K562 (cell line): ENCODE results near the gene TMC2. TPM values are rescaled to one million over a fixed set of nuclear protein-coding genes. Genes with fewer than 3 reads are reported as not detected.

Experiments used
- CEBPG ChIP-seq, 3 experiments: fragments of 200-800 bp in 1 of 3; sonication (Bioruptor generic) in 1 of 3; sonication (generic) in 1 of 3; formaldehyde crosslinking in 1 of 3; IDR thresholded peaks in 2 of 3; conservative IDR thresholded peaks in 1 of 3; 2 replicates each; pipeline versions ENCODE4 v1.6.1 to v1.8.0; 2016 to 2022; ENCODE audit warnings: missing compliant biosample characterization in 2 of 3, missing genetic modification characterization in 2 of 3, mild to moderate bottlenecking in 1 of 3, missing genetic modification reagents in 1 of 3
- FOS ChIP-seq: IDR thresholded peaks from 3 replicates; pipeline ENCODE4 v1.6.1; 2011; ENCODE audit not compliant: insufficient read length; ENCODE audit errors: extremely low read depth
- SUPT5H ChIP-seq: fragments of 450-650 bp; IDR thresholded peaks from 2 replicates; pipeline ENCODE4 v1.6.1; 2016
- THRAP3 ChIP-seq: fragments of 450-650 bp; IDR thresholded peaks from 2 replicates; pipeline ENCODE4 v1.6.1; 2016; ENCODE audit warnings: mild to moderate bottlenecking, inconsistent platforms, borderline replicate concordance
- ZBTB1 ChIP-seq: sonication (generic); formaldehyde crosslinking; IDR thresholded peaks from 2 replicates; pipeline ENCODE4 v1.8.1; 2023; ENCODE audit warnings: missing genetic modification reagents, low read depth, mild to moderate bottlenecking, borderline replicate concordance
- ZNF175 ChIP-seq: fragments of 200-800 bp; sonication (Bioruptor generic); IDR thresholded peaks from 2 replicates; pipeline ENCODE4 v1.6.1; 2016; ENCODE audit warnings: low read depth, mild to moderate bottlenecking, missing genetic modification characterization, missing compliant biosample characterization
- polyA plus RNA-seq, 8 experiments: library from polyadenylated mRNA; depleted of rRNA in 4 of 8; stranded (reverse) in 5 of 8; unstranded in 3 of 8; fragments of >200 nt; fragmentation: Nextera tagmentation in 2 of 8; fragmentation: Illumina TruSeq in 1 of 8; extraction: Ambion mirVana in 2 of 8; extraction: Trizol in 1 of 8; gene quantifications; 2 replicates each; pipeline versions ENCODE4 v1.2.1 to v1.2.3, GENCODE V29; 2011 to 2014; ENCODE audit warnings: inconsistent platforms in 1 of 8, missing spikeins in 1 of 8
- total RNA-seq, 7 experiments: library from RNA; depleted of rRNA in 6 of 7; stranded (reverse); fragments of >200 nt in 6 of 7; fragmentation: Illumina TruSeq in 2 of 7; extraction: Trizol in 2 of 7; gene quantifications; 2 replicates each; pipeline versions ENCODE4 v1.2.1 to v1.2.3, GENCODE V29; 2011 to 2021; ENCODE audit warnings: low replicate concordance in 1 of 7
- TF ChIP-seq, protein P1 (sequence below): fragments of 450-650 bp; IDR thresholded peaks from 2 replicates; pipeline ENCODE4 v1.6.1; 2014; ENCODE audit warnings: low read depth, mild to moderate bottlenecking, moderate library complexity, borderline replicate concordance
- TF ChIP-seq, protein P2 (sequence below): sonication (generic); formaldehyde crosslinking; IDR thresholded peaks from 2 replicates; pipeline ENCODE4 v1.8.0; 2022; ENCODE audit warnings: mild to moderate bottlenecking, missing genetic modification reagents
- TF ChIP-seq, protein P3 (sequence below): fragments of 450-650 bp; IDR thresholded peaks from 2 replicates; pipeline ENCODE4 v1.6.1; 2018; ENCODE audit not compliant: partially characterized antibody

TMC2 gene
- total and polyA plus RNA-seq, 9 of the 15 experiments (the other 6 are each of a cell fraction or from before 2014, with no cell fraction given) = not detected

DNA sequence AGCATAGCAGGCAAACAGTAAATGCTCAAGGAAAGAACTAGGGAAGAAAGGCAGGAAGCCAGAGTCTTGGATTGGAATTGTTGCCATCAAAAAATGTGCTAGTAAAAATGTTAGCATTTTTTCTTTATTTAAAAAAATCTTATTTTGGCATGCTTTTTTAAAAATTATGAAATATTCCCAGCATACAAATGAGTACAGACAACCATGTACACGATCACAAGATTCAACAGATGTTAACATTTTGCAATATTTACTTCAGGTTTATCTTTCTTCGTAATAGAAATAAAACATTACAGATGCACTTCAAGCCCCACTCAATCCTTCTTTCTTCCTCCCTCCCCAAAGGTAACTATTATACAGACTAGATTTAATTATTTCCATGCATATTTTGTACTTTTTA, 88.7 kb downstream of the TMC2 start (continued):
- TF ChIP-seq, protein P1, sequence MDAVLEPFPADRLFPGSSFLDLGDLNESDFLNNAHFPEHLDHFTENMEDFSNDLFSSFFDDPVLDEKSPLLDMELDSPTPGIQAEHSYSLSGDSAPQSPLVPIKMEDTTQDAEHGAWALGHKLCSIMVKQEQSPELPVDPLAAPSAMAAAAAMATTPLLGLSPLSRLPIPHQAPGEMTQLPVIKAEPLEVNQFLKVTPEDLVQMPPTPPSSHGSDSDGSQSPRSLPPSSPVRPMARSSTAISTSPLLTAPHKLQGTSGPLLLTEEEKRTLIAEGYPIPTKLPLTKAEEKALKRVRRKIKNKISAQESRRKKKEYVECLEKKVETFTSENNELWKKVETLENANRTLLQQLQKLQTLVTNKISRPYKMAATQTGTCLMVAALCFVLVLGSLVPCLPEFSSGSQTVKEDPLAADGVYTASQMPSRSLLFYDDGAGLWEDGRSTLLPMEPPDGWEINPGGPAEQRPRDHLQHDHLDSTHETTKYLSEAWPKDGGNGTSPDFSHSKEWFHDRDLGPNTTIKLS = no peak
- TF ChIP-seq ZBTB1 (CRISPR knock-in tag) = no peak
- no peak for TF ChIP-seq SUPT5H
- TF ChIP-seq CEBPG (CRISPR knock-in tag; IDR thresholded peaks at IDR 0.05) = no peak
- no peak for TF ChIP-seq CEBPG (tag; conservative IDR thresholded peaks at IDR 0.05 in 1 of 2, IDR thresholded peaks at IDR 0.05 in 1 of 2)
- TF ChIP-seq, protein P2, sequence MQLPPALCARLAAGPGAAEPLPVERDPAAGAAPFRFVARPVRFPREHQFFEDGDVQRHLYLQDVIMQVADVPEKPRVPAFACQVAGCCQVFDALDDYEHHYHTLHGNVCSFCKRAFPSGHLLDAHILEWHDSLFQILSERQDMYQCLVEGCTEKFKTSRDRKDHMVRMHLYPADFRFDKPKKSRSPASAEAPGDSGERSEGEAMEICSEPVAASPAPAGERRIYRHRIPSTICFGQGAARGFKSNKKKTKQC = no peak
- TF ChIP-seq ZNF175 (CRISPR knock-in tag) = no peak
- no peak for TF ChIP-seq THRAP3
- no peak for TF ChIP-seq FOS
- TF ChIP-seq, protein P3, sequence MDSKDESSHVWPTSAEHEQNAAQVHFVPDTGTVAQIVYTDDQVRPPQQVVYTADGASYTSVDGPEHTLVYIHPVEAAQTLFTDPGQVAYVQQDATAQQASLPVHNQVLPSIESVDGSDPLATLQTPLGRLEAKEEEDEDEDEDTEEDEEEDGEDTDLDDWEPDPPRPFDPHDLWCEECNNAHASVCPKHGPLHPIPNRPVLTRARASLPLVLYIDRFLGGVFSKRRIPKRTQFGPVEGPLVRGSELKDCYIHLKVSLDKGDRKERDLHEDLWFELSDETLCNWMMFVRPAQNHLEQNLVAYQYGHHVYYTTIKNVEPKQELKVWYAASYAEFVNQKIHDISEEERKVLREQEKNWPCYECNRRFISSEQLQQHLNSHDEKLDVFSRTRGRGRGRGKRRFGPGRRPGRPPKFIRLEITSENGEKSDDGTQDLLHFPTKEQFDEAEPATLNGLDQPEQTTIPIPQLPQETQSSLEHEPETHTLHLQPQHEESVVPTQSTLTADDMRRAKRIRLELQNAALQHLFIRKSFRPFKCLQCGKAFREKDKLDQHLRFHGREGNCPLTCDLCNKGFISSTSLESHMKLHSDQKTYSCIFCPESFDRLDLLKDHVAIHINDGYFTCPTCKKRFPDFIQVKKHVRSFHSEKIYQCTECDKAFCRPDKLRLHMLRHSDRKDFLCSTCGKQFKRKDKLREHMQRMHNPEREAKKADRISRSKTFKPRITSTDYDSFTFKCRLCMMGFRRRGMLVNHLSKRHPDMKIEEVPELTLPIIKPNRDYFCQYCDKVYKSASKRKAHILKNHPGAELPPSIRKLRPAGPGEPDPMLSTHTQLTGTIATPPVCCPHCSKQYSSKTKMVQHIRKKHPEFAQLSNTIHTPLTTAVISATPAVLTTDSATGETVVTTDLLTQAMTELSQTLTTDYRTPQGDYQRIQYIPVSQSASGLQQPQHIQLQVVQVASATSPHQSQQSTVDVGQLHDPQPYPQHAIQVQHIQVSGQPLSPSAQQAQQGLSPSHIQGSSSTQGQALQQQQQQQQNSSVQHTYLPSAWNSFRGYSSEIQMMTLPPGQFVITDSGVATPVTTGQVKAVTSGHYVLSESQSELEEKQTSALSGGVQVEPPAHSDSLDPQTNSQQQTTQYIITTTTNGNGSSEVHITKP = no peak
